ENCODE measurements around the gene FBXL4. TPM values are rescaled to one million over a fixed set of nuclear protein-coding genes. Genes with fewer than 3 reads are reported as not detected.
"Not testable (repeated sequence)": the region's sequence is repeated elsewhere in the genome, so short reads cannot be mapped to it uniquely, and the experiment has no call there.

The FBXL4 gene
- total RNA-seq, 1 experiment from 2014 or later: 15.1 TPM

DNA sequence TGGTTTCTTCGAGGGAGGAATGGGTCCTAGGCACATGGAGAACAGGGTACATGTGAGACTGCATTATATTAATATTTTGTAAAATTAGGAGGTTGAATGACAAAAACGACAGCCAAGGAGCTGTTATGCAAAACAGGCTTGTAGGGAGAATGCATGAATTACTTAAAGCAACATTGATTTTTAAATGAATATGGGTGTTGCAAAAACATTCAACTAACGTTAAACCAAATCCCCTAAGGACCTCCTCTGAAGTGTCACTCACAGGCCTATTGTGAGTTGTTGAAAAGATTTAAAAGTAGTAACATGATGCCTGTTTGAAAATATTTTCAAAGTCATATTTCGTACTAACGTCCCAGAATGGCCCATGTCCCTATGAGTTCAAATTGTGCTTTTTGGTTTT, 21.9 kb downstream of the FBXL4 start:
- 0 out of 2 replicates have a peak, but pooled peaks cover 3% of the 10 kb centered on the region for H4K20me1 ChIP-seq (ENCODE audit: insufficient read depth)
- no peaks in the 10 kb centered on the region for H3K9me2 ChIP-seq (ENCODE audit: insufficient read depth)
- H3K9me3 ChIP-seq (ENCODE audit: insufficient read depth, low read depth): no peaks in the 10 kb centered on the region
- H3F3A ChIP-seq (ENCODE audit: insufficient read depth, low read depth): no peaks in the 10 kb centered on the region; the same call in 1 of the 2 replicates
- H3K4me3 ChIP-seq: no peak overlapping the region
- no peaks in the 10 kb centered on the region for H3K27me3 ChIP-seq (ENCODE audit: insufficient read depth, low read depth)
- H3K27ac ChIP-seq: no peak overlapping the region
- ChIA-PET CTCF (no interaction called here), POLR2A (ENCODE audit: unreplicated experiment) (no interaction called here)
- BruUV-seq (replicated peaks): no TSS peak
- H3K4me1 ChIP-seq (replicated peaks; ENCODE audit: insufficient read depth): no peaks in the 10 kb centered on the region
- peaks cover 9% of the 10 kb centered on the region; the same call in 1 of the 2 replicates for H3K79me2 ChIP-seq (ENCODE audit: low read depth)
- no peak overlapping the region for H2AFZ ChIP-seq
- peaks cover 13% of the 10 kb centered on the region; the same call in 1 of the 2 replicates for H3K36me3 ChIP-seq (ENCODE audit: low read depth)
- TF ChIP-seq EZH2 (IDR thresholded peaks at IDR 0.05; ENCODE audit: low read depth): no peak
- no peak for TF ChIP-seq CTCF (conservative IDR thresholded peaks at IDR 0.05)
- DNase-seq: no peak
- intact Hi-C loops (cut with micrococcal nuclease; ENCODE audit: unreplicated experiment): no loop called here
- H3K4me2 ChIP-seq: no peak overlapping the region

DNA sequence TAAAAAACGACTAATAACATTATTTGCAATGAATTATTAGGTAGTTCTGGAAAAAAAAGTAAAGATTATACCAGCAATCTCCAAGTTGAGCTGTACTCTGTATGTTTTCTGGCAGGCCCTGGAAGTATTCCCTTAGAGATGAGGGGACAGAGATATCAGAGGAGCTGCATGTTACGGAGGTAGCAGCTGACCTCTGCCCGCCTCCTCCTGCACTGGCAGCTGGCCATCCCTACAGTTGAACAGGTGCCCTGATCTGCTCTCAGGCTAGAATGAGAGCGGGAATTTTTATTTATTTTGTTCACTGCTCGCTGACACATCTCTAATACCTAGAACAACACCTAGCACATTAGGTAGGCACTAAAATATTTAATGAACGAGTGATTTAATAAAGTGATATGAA, 23.1 kb downstream of the FBXL4 start:
- no peaks in the 10 kb centered on the region for H3K4me1 ChIP-seq (replicated peaks; ENCODE audit: insufficient read depth)
- ChIA-PET CTCF (no interaction called here), POLR2A (ENCODE audit: unreplicated experiment) (no interaction called here)
- no peak overlapping the region for H3K4me2 ChIP-seq
- H3F3A ChIP-seq (ENCODE audit: insufficient read depth, low read depth): no peaks in the 10 kb centered on the region; the same call in 1 of the 2 replicates
- H3K27ac ChIP-seq: no peak overlapping the region
- no peaks in the 10 kb centered on the region for H3K27me3 ChIP-seq (ENCODE audit: insufficient read depth, low read depth)
- H3K79me2 ChIP-seq (ENCODE audit: low read depth): peaks cover under 1% of the 10 kb centered on the region; the same call in 1 of the 2 replicates
- H3K9me2 ChIP-seq (ENCODE audit: insufficient read depth): no peaks in the 10 kb centered on the region
- H3K9me3 ChIP-seq (ENCODE audit: insufficient read depth, low read depth): no peaks in the 10 kb centered on the region
- no peak for DNase-seq
- no peak overlapping the region for H3K4me3 ChIP-seq
- H4K20me1 ChIP-seq (ENCODE audit: insufficient read depth): 0 out of 2 replicates have a peak, but pooled peaks cover 3% of the 10 kb centered on the region
- TF ChIP-seq CTCF (conservative IDR thresholded peaks at IDR 0.05): no peak
- no peak for TF ChIP-seq EZH2 (IDR thresholded peaks at IDR 0.05; ENCODE audit: low read depth)
- intact Hi-C loops (cut with micrococcal nuclease; ENCODE audit: unreplicated experiment): no loop called here
- BruUV-seq (replicated peaks): no TSS peak
- no peak overlapping the region for H2AFZ ChIP-seq
- peaks cover 12% of the 10 kb centered on the region; the same call in 1 of the 2 replicates for H3K36me3 ChIP-seq (ENCODE audit: low read depth)

GRCh38 chr6:98920904-98921431, 26.8 kb downstream of the FBXL4 start:
- no TSS peak for BruUV-seq (replicated peaks)
- intact Hi-C loops (cut with micrococcal nuclease; ENCODE audit: unreplicated experiment): no loop called here
- Histone ChIP-seq H2AFZ (no peak overlapping the region), H3K4me3 (no peak overlapping the region), H3K27me3 (ENCODE audit: insufficient read depth, low read depth) (no peaks in the 10 kb centered on the region), H3K27ac (no peak overlapping the region), H3K79me2 (ENCODE audit: low read depth) (no peaks in the 10 kb centered on the region; the same call in 1 of the 2 replicates), H3K4me2 (no peak overlapping the region), H3K9me3 (ENCODE audit: insufficient read depth, low read depth) (no peaks in the 10 kb centered on the region), H3K36me3 (ENCODE audit: low read depth) (peaks cover 5% of the 10 kb centered on the region), H3K9me2 (ENCODE audit: insufficient read depth) (no peaks in the 10 kb centered on the region), H3F3A (ENCODE audit: insufficient read depth, low read depth) (no peaks in the 10 kb centered on the region), H3K4me1 (replicated peaks; ENCODE audit: insufficient read depth) (no peaks in the 10 kb centered on the region), H4K20me1 (ENCODE audit: insufficient read depth) (no peaks in the 10 kb centered on the region)
- ChIA-PET POLR2A (ENCODE audit: unreplicated experiment) (no interaction called here), CTCF (no interaction called here)
- no peak for DNase-seq
- TF ChIP-seq CTCF (conservative IDR thresholded peaks at IDR 0.05) (no peak), EZH2 (IDR thresholded peaks at IDR 0.05; ENCODE audit: low read depth) (no peak)

DNA sequence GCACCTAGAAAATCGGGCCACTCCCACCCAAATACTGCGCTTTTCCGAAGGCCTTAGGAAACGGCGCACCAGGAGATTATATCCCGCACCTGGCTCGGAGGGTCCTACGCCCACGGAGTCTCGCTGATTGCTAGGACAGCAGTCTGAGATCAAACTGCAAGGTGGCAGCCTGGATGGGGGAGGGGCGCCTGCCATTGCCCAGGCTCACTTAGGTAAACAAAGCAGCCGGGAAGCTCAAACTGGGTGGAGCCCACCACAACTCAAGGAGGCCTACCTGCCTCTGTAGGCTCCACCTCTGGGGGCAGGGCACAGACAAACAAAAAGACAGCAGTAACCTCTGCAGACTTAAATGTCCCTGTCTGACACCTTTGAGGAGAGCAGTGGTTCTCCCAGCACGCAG, 36.8 kb downstream of the FBXL4 start:
- H3K9me3 ChIP-seq (ENCODE audit: insufficient read depth, low read depth); DNase-seq; H3K36me3 ChIP-seq (ENCODE audit: low read depth); H3K4me1 ChIP-seq (replicated peaks; ENCODE audit: insufficient read depth); H3K27ac ChIP-seq; H3F3A ChIP-seq (ENCODE audit: insufficient read depth, low read depth); intact Hi-C loops (cut with micrococcal nuclease; ENCODE audit: unreplicated experiment); H2AFZ ChIP-seq; H4K20me1 ChIP-seq (ENCODE audit: insufficient read depth); POLR2A ChIA-PET (ENCODE audit: unreplicated experiment); H3K27me3 ChIP-seq (ENCODE audit: insufficient read depth, low read depth); H3K79me2 ChIP-seq (ENCODE audit: low read depth); H3K4me2 ChIP-seq; H3K9me2 ChIP-seq (ENCODE audit: insufficient read depth); CTCF ChIA-PET; H3K4me3 ChIP-seq; BruUV-seq (replicated peaks): not testable (repeated sequence)
